HFFc6 (cell line): ENCODE data around the gene TNFRSF1A. TPM values are rescaled to one million over a fixed set of nuclear protein-coding genes. Genes with fewer than 3 reads are reported as not detected.
A peak's percentile ranks its signal among the peaks of the same experiment; 100 is the strongest.

Experiments used
- DNase-seq: peaks from one replicate; pipeline ENCODE4 v3.0.0-alpha.2; 2018
- H3K27ac Mint-ChIP-seq: 2 replicates; pipeline ENCODE4 v1.8.0; 2020; ENCODE audit warnings: mild to moderate bottlenecking, mixed read lengths
- H3K27me3 Mint-ChIP-seq: 2 replicates; pipeline ENCODE4 v1.8.0; 2021; ENCODE audit warnings: mild to moderate bottlenecking, moderate library complexity, mixed read lengths; ENCODE audit not compliant: insufficient read depth
- H3K36me3 Mint-ChIP-seq: 2 replicates; pipeline ENCODE4 v1.8.0; 2021; ENCODE audit warnings: low read depth, mixed read lengths
- H3K4me1 Mint-ChIP-seq: 2 replicates; pipeline ENCODE4 v1.8.0; 2020; ENCODE audit warnings: low read depth, mixed read lengths
- H3K4me3 Mint-ChIP-seq: 2 replicates; pipeline ENCODE4 v1.8.0; 2020; ENCODE audit warnings: mild to moderate bottlenecking, moderate library complexity, mixed read lengths
- H3K9me3 Mint-ChIP-seq: 2 replicates; pipeline ENCODE4 v1.8.0; 2020; ENCODE audit warnings: mild to moderate bottlenecking, mixed read lengths
- CTCF ChIP-seq: fragments of 200-600 bp; sonication (generic); IDR thresholded peaks from 2 replicates; pipeline ENCODE4 v1.5.0; 2021; ENCODE audit warnings: antibody characterized with exemption, mild to moderate bottlenecking
- total RNA-seq, 6 experiments: library from RNA; stranded (reverse); fragmentation: NEBNext Ultra II Directional; extraction: Animal tissue kit (Norgen Biotek cat#: 25700); gene quantifications; 2 replicates in 1 of 6; 3 replicates in 5 of 6; pipeline ENCODE4 v1.2.3, GENCODE V29; 2021

TNFRSF1A gene
- total RNA-seq, 6 experiments from 2014 or later, result 105 to 122 (median 112) TPM

- TF ChIP-seq CTCF, result no peak
- DNase-seq, result no peak
- no peaks in the 10 kb centered on the region for H3K9me3 Mint-ChIP-seq
- peaks cover 44% of the 10 kb centered on the region for H3K4me1 Mint-ChIP-seq
- no peak overlapping the region for H3K27ac Mint-ChIP-seq
- no peaks in the 10 kb centered on the region; the same call in 1 of the 2 replicates for H3K27me3 Mint-ChIP-seq
- H3K36me3 Mint-ChIP-seq, result peaks cover 13% of the 10 kb centered on the region; the same call in 1 of the 2 replicates
- H3K4me3 Mint-ChIP-seq, result no peak overlapping the region
Observed at GRCh38 chr12:6337958-6338433, 3.9 kb downstream of the TNFRSF1A start.

GRCh38 chr12:6336889-6337853 lies 4.7 kb downstream of the TNFRSF1A start:
- Mint-ChIP-seq H3K9me3 (no peaks in the 10 kb centered on the region), H3K27ac (no peak overlapping the region), H3K27me3 (no peaks in the 10 kb centered on the region; the same call in 1 of the 2 replicates), H3K4me1 (peaks cover 44% of the 10 kb centered on the region), H3K4me3 (no peak overlapping the region), H3K36me3 (peaks cover 17% of the 10 kb centered on the region; the same call in 1 of the 2 replicates)
- no peak for TF ChIP-seq CTCF
- no peak for DNase-seq

GRCh38 chr12:6336079-6336888 lies 5.6 kb downstream of the TNFRSF1A start:
- no peak overlapping the region for H3K4me3 Mint-ChIP-seq
- H3K27me3 Mint-ChIP-seq, result no peaks in the 10 kb centered on the region; the same call in 1 of the 2 replicates
- peak; percentile 99 for DNase-seq
- H3K4me1 Mint-ChIP-seq, result peaks cover 47% of the 10 kb centered on the region
- no peaks in the 10 kb centered on the region for H3K9me3 Mint-ChIP-seq
- no peak for TF ChIP-seq CTCF
- H3K27ac Mint-ChIP-seq, result no peak overlapping the region
- peaks cover 21% of the 10 kb centered on the region for H3K36me3 Mint-ChIP-seq

- peaks cover 29% of the 10 kb centered on the region for H3K36me3 Mint-ChIP-seq
- peaks cover 54% of the 10 kb centered on the region for H3K4me1 Mint-ChIP-seq
- peak; percentile 89 for DNase-seq
- no peaks in the 10 kb centered on the region; the same call in 1 of the 2 replicates for H3K27me3 Mint-ChIP-seq
- TF ChIP-seq CTCF, result peak; percentile 75
- no peaks in the 10 kb centered on the region for H3K9me3 Mint-ChIP-seq
- no peak overlapping the region for H3K4me3 Mint-ChIP-seq
- H3K27ac Mint-ChIP-seq, result no peak overlapping the region
Observed at GRCh38 chr12:6335451-6336078, 6.3 kb downstream of the TNFRSF1A start.

- Mint-ChIP-seq H3K4me3 (no peak overlapping the region), H3K36me3 (peaks cover 32% of the 10 kb centered on the region), H3K9me3 (no peaks in the 10 kb centered on the region), H3K27me3 (no peaks in the 10 kb centered on the region; the same call in none of the 2 replicates), H3K4me1 (peaks cover 57% of the 10 kb centered on the region), H3K27ac (no peak overlapping the region)
- no peak for TF ChIP-seq CTCF
- no peak for DNase-seq
Observed at GRCh38 chr12:6334940-6335450, 6.9 kb downstream of the TNFRSF1A start.
